HepG2 (cell line): Measurements from ENCODE around the gene PHACTR3. TPM values are rescaled to one million over a fixed set of nuclear protein-coding genes. Genes with fewer than 3 reads are reported as not detected.

ENCODE experiments used
- ATAC-seq: fragments of 200-7000 bp; cut with Tn5 transposase; 3 replicates; pipeline ENCODE4 v1.9.1; 2020; ENCODE audit warnings: mild to moderate bottlenecking, moderate library complexity
- BruUV-seq: library from RNA; stranded (reverse); fragments of 400-500 nt; replicated peaks from 2 replicates; lab custom pipeline; 2021; lab: Mats Ljungman, UMichigan
- CTCF ChIA-PET: fragments of 300-600 bp; formaldehyde crosslinking; extraction: SDS; loops from one replicate; lab custom pipeline; 2021; ENCODE audit warnings: low total read pairs, inconsistent platforms, low intra/inter-chr PET ratio; lab: Yijun Ruan, JAX
- POLR2A ChIA-PET: fragments of 350-600 bp; sonication (Branson Sonifier 250); formaldehyde crosslinking; loops from one replicate; lab custom pipeline; 2020; ENCODE audit warnings: antibody characterized with exemption, inconsistent platforms; lab: Yijun Ruan, JAX
- DNase-seq: peaks from one replicate; pipeline ENCODE4 v3.0.0-alpha.2; 2015; ENCODE audit warnings: low spot score
- FAIRE-seq: peaks from 3 replicates; lab custom pipeline; 2011; peaks lifted over from hg19 to GRCh38; lab: Jason Lieb, UNC
- H2AFZ ChIP-seq: one replicate; pipeline ENCODE4 v1.6.1; 2011; ENCODE audit warnings: low read length, inconsistent platforms
- H3K27ac ChIP-seq: fragments of 300-600 bp; 3 replicates; pipeline ENCODE4 v1.8.0; 2011; ENCODE audit warnings: mixed run types, mild to moderate bottlenecking, mixed read lengths, low read length, inconsistent platforms; ENCODE audit not compliant: insufficient read depth; ENCODE audit errors: extremely low read length
- H3K27me3 ChIP-seq, 2 experiments: fragments of 200-600 bp in 1 of 2; 2 replicates in 1 of 2; 3 replicates in 1 of 2; pipeline versions ENCODE4 v1.6.0 to v1.8.0; 2011; ENCODE audit warnings: low read length in 2 of 2, mild to moderate bottlenecking in 2 of 2, moderate library complexity in 2 of 2, inconsistent platforms in 1 of 2; ENCODE audit not compliant: insufficient read depth in 2 of 2, control insufficient read depth in 1 of 2
- H3K36me3 ChIP-seq, 2 experiments: fragments of 200-600 bp in 1 of 2; replicated peaks in 1 of 2; 2 replicates in 1 of 2; 3 replicates in 1 of 2; pipeline versions ENCODE4 v1.5.1 to v1.8.0; 2011; ENCODE audit warnings: low read length in 2 of 2, inconsistent platforms in 1 of 2; ENCODE audit not compliant: insufficient read depth in 2 of 2, control insufficient read depth in 1 of 2
- H3K4me1 ChIP-seq: 2 replicates; pipeline ENCODE4 v1.5.1; 2012; ENCODE audit warnings: low read length, inconsistent platforms; ENCODE audit not compliant: insufficient read depth
- H3K4me2 ChIP-seq: 2 replicates; pipeline ENCODE4 v1.6.0; 2011; ENCODE audit warnings: low read depth, low read length, inconsistent platforms
- H3K4me3 ChIP-seq, 3 experiments: fragments of 200-600 bp in 1 of 3; sonication (generic), shearing (Covaris generic) in 1 of 3; replicated peaks in 1 of 3; 2 replicates each; pipeline ENCODE4 v1.5.1; 2011 to 2016; ENCODE audit warnings: low read length in 3 of 3, inconsistent platforms in 2 of 3, low read depth in 2 of 3, mild to moderate bottlenecking in 2 of 3, control low read depth in 1 of 3, mixed read lengths in 1 of 3; ENCODE audit not compliant: insufficient read depth in 1 of 3
- H3K79me2 ChIP-seq: one replicate; pipeline ENCODE4 v1.6.1; 2011; ENCODE audit warnings: low read length, inconsistent platforms; ENCODE audit not compliant: insufficient read depth
- H3K9ac ChIP-seq: 2 replicates; pipeline ENCODE4 v1.6.0; 2011; ENCODE audit warnings: mild to moderate bottlenecking, low read depth, low read length, inconsistent platforms; ENCODE audit not compliant: insufficient read depth
- H3K9me3 ChIP-seq: 2 replicates; pipeline ENCODE4 v1.5.1; 2012; ENCODE audit warnings: mild to moderate bottlenecking, low read length
- H4K20me1 ChIP-seq: 2 replicates; pipeline ENCODE4 v1.6.0; 2011; ENCODE audit warnings: inconsistent platforms, mild to moderate bottlenecking, low read length, moderate library complexity; ENCODE audit not compliant: insufficient read depth
- ADNP ChIP-seq: sonication (generic); formaldehyde crosslinking; IDR thresholded peaks from 2 replicates; pipeline ENCODE4 v1.4.0; 2020; ENCODE audit warnings: missing genetic modification reagents
- HNF4G ChIP-seq, 2 experiments: sonication (generic) in 1 of 2; formaldehyde crosslinking in 1 of 2; IDR thresholded peaks; 2 replicates each; pipeline versions ENCODE4 v1.4.0 to v1.6.1; 2011 to 2020; ENCODE audit warnings: borderline replicate concordance in 2 of 2, low read depth in 2 of 2, mild to moderate bottlenecking in 2 of 2, low read length in 1 of 2, missing genetic modification reagents in 1 of 2, moderate library complexity in 1 of 2
- KLF12 ChIP-seq: sonication (generic); formaldehyde crosslinking; IDR thresholded peaks from 2 replicates; pipeline ENCODE4 v1.4.0; 2020; ENCODE audit warnings: missing genetic modification reagents, borderline replicate concordance
- MAFF ChIP-seq: IDR thresholded peaks from 2 replicates; pipeline ENCODE4 v1.6.1; 2011; ENCODE audit warnings: low read depth, low read length, improper control_type of control experiment
- MAFK ChIP-seq, 2 experiments: IDR thresholded peaks in 1 of 2; conservative IDR thresholded peaks in 1 of 2; 2 replicates each; pipeline ENCODE4 v1.6.1; 2011; ENCODE audit warnings: improper control_type of control experiment in 2 of 2, low read length in 2 of 2
- NFE2L2 ChIP-seq: fragments of 150-350 bp; IDR thresholded peaks from 2 replicates; pipeline ENCODE4 v1.6.1; 2014; ENCODE audit warnings: low read length
- RFX5 ChIP-seq: IDR thresholded peaks from 2 replicates; pipeline ENCODE4 v1.6.1; 2011; ENCODE audit warnings: low read depth, low read length, improper control_type of control experiment
- ZFP82 ChIP-seq: sonication (generic); formaldehyde crosslinking; IDR thresholded peaks from 2 replicates; pipeline ENCODE4 v1.5.1; 2020; ENCODE audit warnings: mild to moderate bottlenecking, missing genetic modification reagents, borderline replicate concordance
- ZNF780A ChIP-seq: sonication (generic); formaldehyde crosslinking; IDR thresholded peaks from 2 replicates; pipeline ENCODE4 v1.8.0; 2022; ENCODE audit warnings: mild to moderate bottlenecking, missing genetic modification reagents, moderate library complexity
- WGBS: methylation state at CpG from one replicate; pipeline ENCODE4 v1.1.6; 2017; ENCODE audit warnings: low lambda C conversion rate; 5-methylcytosine and 5-hydroxymethylcytosine counted together
- in situ Hi-C: cut with HindIII; loops from 2 replicates; pipeline ENCODE4 v1.10.0; 2017; ENCODE audit warnings: low pct_unique_long_range_greater_than_20kb; ENCODE audit not compliant: extremely low pct_ligation_motif_present
- intact Hi-C: fragments of 100-400 bp; cut with micrococcal nuclease; formaldehyde crosslinking; loops from one replicate; pipeline ENCODE4 v1.10.0; 2022; ENCODE audit not compliant: unreplicated experiment
- polyA plus RNA-seq, 8 experiments: library from polyadenylated mRNA; depleted of rRNA in 3 of 8; stranded (reverse) in 7 of 8; unstranded in 1 of 8; fragments of >200 nt; fragmentation: Illumina TruSeq in 4 of 8; extraction: Trizol in 4 of 8; gene quantifications; 2 replicates each; pipeline versions ENCODE4 v1.2.1 to v1.2.3, GENCODE V29; 2011 to 2016; ENCODE audit warnings: low read depth in 4 of 8, missing spikeins in 1 of 8, mixed read lengths in 1 of 8; ENCODE audit not compliant: insufficient read depth in 1 of 8
- total RNA-seq, 5 experiments: library from RNA; depleted of rRNA; stranded (reverse); fragments of >200 nt; fragmentation: Illumina TruSeq; extraction: Trizol; gene quantifications; 2 replicates each; pipeline ENCODE4 v1.2.3, GENCODE V29; 2016; ENCODE audit warnings: low read depth in 1 of 5

The PHACTR3 gene
- total and polyA plus RNA-seq, 2 of the 13 experiments (the other 11 are each of a cell fraction or from before 2014, with no cell fraction given) = not detected

GRCh38 chr20:59648466-59649070 is 44.2 kb downstream of the PHACTR3 start (continued):
- TF ChIP-seq RFX5 = no peak

- DNase-seq (no peak), FAIRE-seq (no peak), ATAC-seq (no peak)
- H2AFZ ChIP-seq = no peak overlapping the region
- 6% methylated on average over 5 of the region's 5 CpGs for WGBS
- ChIA-PET CTCF (no interaction called here), POLR2A (no interaction called here)
- H3K27ac ChIP-seq = no peak overlapping the region
- peaks cover 2% of the 10 kb centered on the region; the same call in 1 of the 2 replicates for H3K9me3 ChIP-seq
- no TSS peak for BruUV-seq
- H3K4me2 ChIP-seq = no peak overlapping the region
- TF ChIP-seq NFE2L2 (peak; percentile 72; the same call in 1 of the 2 replicates), HNF4G (IDR thresholded peaks at IDR 0.05; ENCODE audit: borderline replicate concordance, low read depth, low read length) (no peak), HNF4G (CRISPR knock-in tag; IDR thresholded peaks at IDR 0.05; ENCODE audit: borderline replicate concordance, low read depth) (no peak), ZFP82 (no peak), ZNF780A (CRISPR knock-in tag) (no peak), KLF12 (no peak)
- H3K27me3 ChIP-seq = no peaks in the 10 kb centered on the region
- intact Hi-C loops (no loop called here), in situ Hi-C loops (no loop called here)
- H3K4me3 ChIP-seq = no peak overlapping the region
- no peaks in the 10 kb centered on the region for H4K20me1 ChIP-seq
- no peaks in the 10 kb centered on the region for H3K36me3 ChIP-seq
- H3K79me2 ChIP-seq = no peaks in the 10 kb centered on the region
- no peaks in the 10 kb centered on the region for H3K4me1 ChIP-seq
- no peak overlapping the region for H3K9ac ChIP-seq
Measured at GRCh38 chr20:59650418-59650817, 46.1 kb downstream of the PHACTR3 start.

GRCh38 chr20:59652381-59652780 is 48.0 kb downstream of the PHACTR3 start:
- Histone ChIP-seq H3K27ac (no peak overlapping the region), H2AFZ (no peak overlapping the region), H3K4me3 (no peak overlapping the region), H4K20me1 (no peaks in the 10 kb centered on the region), H3K4me1 (no peaks in the 10 kb centered on the region), H3K4me2 (no peak overlapping the region), H3K79me2 (no peaks in the 10 kb centered on the region), H3K9me3 (peaks cover 19% of the 10 kb centered on the region), H3K9ac (no peak overlapping the region), H3K27me3 (no peaks in the 10 kb centered on the region), H3K36me3 (no peaks in the 10 kb centered on the region)
- WGBS = 0% methylated on average over 2 of the region's 2 CpGs
- FAIRE-seq = no peak
- intact Hi-C loops (no loop called here), in situ Hi-C loops (no loop called here)
- ATAC-seq = no peak
- CTCF ChIA-PET = no interaction called here
- no peak for TF ChIP-seq ADNP
- TF ChIP-seq MAFF = peak; percentile 47; the same call in 1 of the 2 replicates
- TF ChIP-seq MAFK (conservative IDR thresholded peaks at IDR 0.05 in 1 of 2, IDR thresholded peaks at IDR 0.05 in 1 of 2; ENCODE audit: low read length in 2 of 2) = peak; percentile 56 to 78
- no TSS peak for BruUV-seq
- DNase-seq = no peak
- POLR2A ChIA-PET = no interaction called here
